Measurements from ENCODE around the gene C7. TPM values are rescaled to one million over a fixed set of nuclear protein-coding genes. Genes with fewer than 3 reads are reported as not detected.

The C7 gene
- total and polyA plus RNA-seq, 2 of the 8 experiments (the other 6 are each of a cell fraction or from before 2014, with no cell fraction given) = 0.08 TPM; not detected in 1

- DNase-seq (ENCODE audit: low read depth in 1 of 2, low spot score in 2 of 2) (no peak), FAIRE-seq (no peak)
- no peaks in the 10 kb centered on the region for H3K36me3 ChIP-seq (ENCODE audit: control insufficient read depth in 2 of 4, insufficient read depth in 4 of 4, low read length in 3 of 4)
- no peaks in the 10 kb centered on the region for H3K23me2 ChIP-seq (ENCODE audit: low read depth, low read length)
- no peak overlapping the region for H3K27ac ChIP-seq (ENCODE audit: low read depth, low read length)
- no peak for TF ChIP-seq ZNF274 (IDR thresholded peaks at IDR 0.05; ENCODE audit: borderline replicate concordance, extremely low read depth, low read length)
- no peak for TF ChIP-seq POLR2A (IDR thresholded peaks at IDR 0.05; ENCODE audit: control extremely low read depth in 1 of 2, low read depth in 2 of 2, low read length in 2 of 2)
- TF ChIP-seq NRF1 (IDR thresholded peaks at IDR 0.05; ENCODE audit: low read depth, low read length) = no peak
- no peak for TF ChIP-seq EP300 (IDR thresholded peaks at IDR 0.05; ENCODE audit: borderline replicate concordance in 1 of 2, low read depth in 2 of 2, low read length in 2 of 2)
- no peak for TF ChIP-seq SIRT6 (IDR thresholded peaks at IDR 0.05; ENCODE audit: low read length)
- no peak for TF ChIP-seq CEBPB (IDR thresholded peaks at IDR 0.05; ENCODE audit: low read depth, low read length)
- TF ChIP-seq SP2 (IDR thresholded peaks at IDR 0.05; ENCODE audit: low read length) = no peak
- TF ChIP-seq SIX5 (IDR thresholded peaks at IDR 0.05; ENCODE audit: low read depth, low read length) = no peak
- TF ChIP-seq, protein P1, sequence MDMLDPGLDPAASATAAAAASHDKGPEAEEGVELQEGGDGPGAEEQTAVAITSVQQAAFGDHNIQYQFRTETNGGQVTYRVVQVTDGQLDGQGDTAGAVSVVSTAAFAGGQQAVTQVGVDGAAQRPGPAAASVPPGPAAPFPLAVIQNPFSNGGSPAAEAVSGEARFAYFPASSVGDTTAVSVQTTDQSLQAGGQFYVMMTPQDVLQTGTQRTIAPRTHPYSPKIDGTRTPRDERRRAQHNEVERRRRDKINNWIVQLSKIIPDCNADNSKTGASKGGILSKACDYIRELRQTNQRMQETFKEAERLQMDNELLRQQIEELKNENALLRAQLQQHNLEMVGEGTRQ (IDR thresholded peaks at IDR 0.05; ENCODE audit: low read length) = no peak
- TF ChIP-seq SP1 (IDR thresholded peaks at IDR 0.05; ENCODE audit: low read depth, low read length) = no peak
- TF ChIP-seq EZH2 (IDR thresholded peaks at IDR 0.05; ENCODE audit: low read depth, low read length, severe bottlenecking) = no peak
- no peak for TF ChIP-seq HDAC2 (IDR thresholded peaks at IDR 0.05; ENCODE audit: borderline replicate concordance in 1 of 2, low read depth in 2 of 2, low read length in 2 of 2)
- TF ChIP-seq PHF8 (conservative IDR thresholded peaks at IDR 0.05; ENCODE audit: low read depth, low read length) = no peak
- no peak for TF ChIP-seq GTF2F1 (IDR thresholded peaks at IDR 0.05; ENCODE audit: borderline replicate concordance, low read depth, low read length)
- peak overlapping the region; percentile 30; the same call in 1 of the 2 replicates for H2AFZ ChIP-seq (ENCODE audit: low read length)
- no peak overlapping the region for H4K91ac ChIP-seq (replicated peaks; ENCODE audit: insufficient read length, low read length)
- H3K56ac ChIP-seq (replicated peaks; ENCODE audit: insufficient read length, low read depth, low read length) = no peak overlapping the region
- peaks cover 0 to 5% (median 2%) of the 10 kb centered on the region in 4 experiments; a peak in 2 of 7 replicates for H3K4me1 ChIP-seq (replicated peaks in 1 of 4; ENCODE audit: control insufficient read depth in 3 of 4, insufficient read depth in 4 of 4, low read length in 3 of 4)
- no peaks in the 10 kb centered on the region for H3K9me3 ChIP-seq (ENCODE audit: insufficient read depth in 2 of 2, low read depth in 1 of 2, low read length in 1 of 2)
- H3K23ac ChIP-seq (ENCODE audit: insufficient read length) = no peak overlapping the region
- H2BK15ac ChIP-seq (ENCODE audit: low read length) = no peak overlapping the region
- H4K5ac ChIP-seq (ENCODE audit: insufficient read length, low read depth, low read length) = no peak overlapping the region
- H3K18ac ChIP-seq (ENCODE audit: extremely low read depth, low read length) = no peak overlapping the region
- H3K27me3 ChIP-seq (replicated peaks in 1 of 4; ENCODE audit: control insufficient read depth in 3 of 4, extremely low read depth in 1 of 4, insufficient read depth in 3 of 4, low read length in 3 of 4) = no peaks in the 10 kb centered on the region
- no peak overlapping the region for H2BK5ac ChIP-seq (ENCODE audit: low read depth, low read length)
- no peak overlapping the region for H2BK12ac ChIP-seq (ENCODE audit: low read depth, low read length)
- H3K4ac ChIP-seq (replicated peaks; ENCODE audit: insufficient read length, low read depth, low read length) = no peak overlapping the region
- CTCF ChIA-PET (ENCODE audit: partially characterized antibody) = interaction anchor here (0.6 to 4.4 kb wide), 65 partner anchors 10 to 940 kb away, joined by 3 to 28 read pairs (median 4); partner anchors contain the start of gene C6
- no peaks in the 10 kb centered on the region for H3K79me1 ChIP-seq (ENCODE audit: low read depth, low read length)
- POLR2A ChIA-PET (ENCODE audit: partially characterized antibody) = interaction anchor here (0.8 to 1.4 kb wide), 2 partner anchors 73 to 78 kb away, joined by 3 to 4 read pairs; no protein-coding TSS in a partner anchor
- H2BK20ac ChIP-seq (ENCODE audit: low read length) = no peak overlapping the region
- H2AK5ac ChIP-seq (ENCODE audit: low read depth, low read length) = no peak overlapping the region
- H3K79me2 ChIP-seq (ENCODE audit: control insufficient read depth in 1 of 2, insufficient read depth in 2 of 2, low read length in 2 of 2) = no peaks in the 10 kb centered on the region
- H3K14ac ChIP-seq (ENCODE audit: insufficient read length) = no peak overlapping the region
- H4K8ac ChIP-seq (ENCODE audit: extremely low read depth, insufficient read depth, low read length) = no peak overlapping the region
- 59% methylated on average over 2 of the region's 2 CpGs; no CpG with 5 or more reads in 1 of the 2 experiments for WGBS, 2 experiments (ENCODE audit: extremely low coverage in 1 of 2, insufficient coverage in 1 of 2, insufficient read length in 1 of 2, insufficient replicate concordance in 2 of 2, low coverage in 1 of 2, low lambda C conversion rate in 2 of 2, missing lambda C conversion rate in 1 of 2)
- H3K4me3 ChIP-seq (ENCODE audit: extremely low read depth in 1 of 4, insufficient read depth in 2 of 4, low read depth in 3 of 4, low read length in 4 of 4) = no peak overlapping the region
- H3K9ac ChIP-seq (replicated peaks in 1 of 4; ENCODE audit: extremely low read depth in 1 of 4, low read depth in 3 of 4, low read length in 3 of 4) = no peak overlapping the region
- H2BK120ac ChIP-seq (replicated peaks; ENCODE audit: low read depth, low read length) = no peak overlapping the region
- H4K20me1 ChIP-seq (replicated peaks in 1 of 2; ENCODE audit: control insufficient read depth in 1 of 2, insufficient read depth in 2 of 2, low read length in 2 of 2) = no peaks in the 10 kb centered on the region
- H3K4me2 ChIP-seq (ENCODE audit: insufficient read depth in 1 of 2, low read depth in 2 of 2, low read length in 2 of 2) = no peak overlapping the region
Measured at GRCh38 chr5:40904994-40905306, 4.3 kb upstream of the C7 start.
